H1 (cell line): ENCODE data around the gene FAT1. TPM values are rescaled to one million over a fixed set of nuclear protein-coding genes. Genes with fewer than 3 reads are reported as not detected.

Source experiments
- CTCF ChIA-PET: fragments of 300-600 bp; sonication (Branson Sonifier 250); formaldehyde crosslinking; loops from one replicate; lab custom pipeline; 2021; ENCODE audit not compliant: partially characterized antibody; lab: Charles Lee
- POLR2A ChIA-PET: fragments of 300-600 bp; sonication (Branson Sonifier 250); formaldehyde crosslinking; loops from one replicate; lab custom pipeline; 2021; ENCODE audit warnings: inconsistent platforms; ENCODE audit not compliant: partially characterized antibody; lab: Charles Lee
- DNase-seq, 2 experiments: peaks; one replicate each; pipeline versions ENCODE4 v3.0.0 to v3.0.0-alpha.2; 2010 to 2022; ENCODE audit warnings: low spot score in 2 of 2, low read depth in 1 of 2, mixed read lengths in 1 of 2
- FAIRE-seq: peaks from 2 replicates; lab custom pipeline; 2011; peaks lifted over from hg19 to GRCh38; lab: Jason Lieb, UNC
- H2AFZ ChIP-seq: 2 replicates; pipeline ENCODE4 v1.8.1; 2012; ENCODE audit warnings: low read length, inconsistent platforms
- H2AK5ac ChIP-seq: 2 replicates; pipeline ENCODE4 v1.6.1; 2013; ENCODE audit warnings: low read depth, low read length
- H2BK120ac ChIP-seq: replicated peaks from 2 replicates; pipeline ENCODE3; 2013; ENCODE audit warnings: low read depth, low read length, inconsistent platforms
- H2BK12ac ChIP-seq: 2 replicates; pipeline ENCODE4 v1.6.1; 2013; ENCODE audit warnings: low read depth, low read length
- H2BK15ac ChIP-seq: 2 replicates; pipeline ENCODE4 v1.6.1; 2013; ENCODE audit warnings: low read length
- H2BK20ac ChIP-seq: 2 replicates; pipeline ENCODE4 v1.6.1; 2013; ENCODE audit warnings: low read length
- H2BK5ac ChIP-seq: 2 replicates; pipeline ENCODE4 v1.6.1; 2013; ENCODE audit warnings: low read depth, low read length
- H3K14ac ChIP-seq: 2 replicates; pipeline ENCODE4 v1.6.1; 2013; ENCODE audit warnings: inconsistent platforms; ENCODE audit not compliant: insufficient read length
- H3K18ac ChIP-seq: 2 replicates; pipeline ENCODE4 v1.6.1; 2013; ENCODE audit warnings: low read length; ENCODE audit errors: extremely low read depth
- H3K23ac ChIP-seq: 2 replicates; pipeline ENCODE4 v1.6.1; 2013; ENCODE audit warnings: inconsistent platforms; ENCODE audit not compliant: insufficient read length
- H3K23me2 ChIP-seq: 2 replicates; pipeline ENCODE4 v1.6.1; 2013; ENCODE audit warnings: low read depth, low read length
- H3K27ac ChIP-seq: 2 replicates; pipeline ENCODE4 v1.6.1; 2011; ENCODE audit warnings: low read depth, low read length, inconsistent platforms
- H3K27me3 ChIP-seq, 4 experiments: replicated peaks in 1 of 4; 1 replicate in 1 of 4; 2 replicates in 3 of 4; pipeline versions ENCODE4 v1.6.1 to v1.8.1; 2011 to 2013; ENCODE audit warnings: low read length in 3 of 4, mild to moderate bottlenecking in 3 of 4, inconsistent platforms in 2 of 4, mixed read lengths in 2 of 4, moderate library complexity in 1 of 4; ENCODE audit not compliant: control insufficient read depth in 3 of 4, insufficient read depth in 3 of 4; ENCODE audit errors: extremely low read depth in 1 of 4
- H3K36me3 ChIP-seq, 4 experiments: 2 replicates each; pipeline versions ENCODE4 v1.6.1 to v1.8.1; 2011 to 2013; ENCODE audit warnings: mild to moderate bottlenecking in 4 of 4, low read length in 3 of 4, moderate library complexity in 2 of 4, control low read depth in 1 of 4, inconsistent platforms in 1 of 4; ENCODE audit not compliant: insufficient read depth in 4 of 4, control insufficient read depth in 2 of 4
- H3K4ac ChIP-seq: replicated peaks from 2 replicates; pipeline ENCODE3; 2013; ENCODE audit warnings: low read length, low read depth, mixed read lengths, inconsistent platforms; ENCODE audit not compliant: insufficient read length
- H3K4me1 ChIP-seq, 4 experiments: replicated peaks in 1 of 4; 1 replicate in 1 of 4; 2 replicates in 3 of 4; pipeline versions ENCODE4 v1.6.1 to v1.8.1; 2011 to 2013; ENCODE audit warnings: low read length in 3 of 4, inconsistent platforms in 2 of 4, mixed read lengths in 1 of 4; ENCODE audit not compliant: insufficient read depth in 4 of 4, control insufficient read depth in 3 of 4
- H3K4me2 ChIP-seq, 2 experiments: 2 replicates each; pipeline versions ENCODE4 v1.6.1 to v1.8.1; 2011 to 2013; ENCODE audit warnings: low read depth in 2 of 2, low read length in 2 of 2, control low read depth in 1 of 2, inconsistent platforms in 1 of 2, mild to moderate bottlenecking in 1 of 2; ENCODE audit not compliant: insufficient read depth in 1 of 2
- H3K4me3 ChIP-seq, 4 experiments: fragments of 200-600, 300-600 bp in 1 of 4; sonication (generic), shearing (Covaris generic), sonication (Bioruptor Twin) in 1 of 4; 2 replicates each; pipeline versions ENCODE4 v1.5.1 to v1.8.1; 2011 to 2016; ENCODE audit warnings: low read length in 4 of 4, low read depth in 3 of 4, control low read depth in 2 of 4, inconsistent platforms in 2 of 4, mild to moderate bottlenecking in 2 of 4, mixed read lengths in 1 of 4, moderate library complexity in 1 of 4; ENCODE audit not compliant: insufficient read depth in 2 of 4; ENCODE audit errors: extremely low read depth in 1 of 4
- H3K56ac ChIP-seq: replicated peaks from 2 replicates; pipeline ENCODE3; 2013; ENCODE audit warnings: low read depth, mild to moderate bottlenecking, mixed read lengths, low read length, inconsistent platforms; ENCODE audit not compliant: insufficient read length
- H3K79me1 ChIP-seq: 2 replicates; pipeline ENCODE4 v1.6.1; 2013; ENCODE audit warnings: low read depth, low read length, control low read depth
- H3K79me2 ChIP-seq, 2 experiments: 2 replicates each; pipeline versions ENCODE4 v1.6.1 to v1.8.1; 2012 to 2013; ENCODE audit warnings: low read length in 2 of 2, mild to moderate bottlenecking in 2 of 2, inconsistent platforms in 1 of 2; ENCODE audit not compliant: insufficient read depth in 2 of 2, control insufficient read depth in 1 of 2
- H3K9ac ChIP-seq, 4 experiments: replicated peaks in 1 of 4; 1 replicate in 1 of 4; 2 replicates in 3 of 4; pipeline versions ENCODE4 v1.6.1 to v1.8.1; 2011 to 2013; ENCODE audit warnings: low read depth in 3 of 4, low read length in 3 of 4, control low read depth in 2 of 4, mild to moderate bottlenecking in 2 of 4, moderate library complexity in 2 of 4, inconsistent platforms in 1 of 4; ENCODE audit errors: extremely low read depth in 1 of 4
- H3K9me3 ChIP-seq, 2 experiments: 2 replicates each; pipeline versions ENCODE4 v1.6.1 to v1.8.1; 2012 to 2013; ENCODE audit warnings: mild to moderate bottlenecking in 2 of 2, moderate library complexity in 2 of 2, control low read depth in 1 of 2, inconsistent platforms in 1 of 2, low read depth in 1 of 2, low read length in 1 of 2, mixed read lengths in 1 of 2; ENCODE audit not compliant: insufficient read depth in 2 of 2
- H4K20me1 ChIP-seq, 2 experiments: replicated peaks in 1 of 2; 2 replicates each; pipeline versions ENCODE3 to v1.8.1; 2011 to 2013; ENCODE audit warnings: inconsistent platforms in 2 of 2, low read length in 2 of 2, mild to moderate bottlenecking in 1 of 2; ENCODE audit not compliant: insufficient read depth in 2 of 2, control insufficient read depth in 1 of 2
- H4K5ac ChIP-seq: 2 replicates; pipeline ENCODE4 v1.6.1; 2013; ENCODE audit warnings: low read length, low read depth, mixed read lengths, inconsistent platforms; ENCODE audit not compliant: insufficient read length
- H4K8ac ChIP-seq: 2 replicates; pipeline ENCODE4 v1.8.0; 2013; ENCODE audit warnings: mild to moderate bottlenecking, moderate library complexity, low read length, inconsistent platforms; ENCODE audit not compliant: insufficient read depth; ENCODE audit errors: extremely low read depth
- H4K91ac ChIP-seq: replicated peaks from 2 replicates; pipeline ENCODE3; 2013; ENCODE audit warnings: low read length, mixed read lengths, inconsistent platforms; ENCODE audit not compliant: insufficient read length
- BACH1 ChIP-seq: IDR thresholded peaks from 2 replicates; pipeline ENCODE4 v1.6.1; 2012; ENCODE audit warnings: low read length, improper control_type of control experiment
- TCF12 ChIP-seq: IDR thresholded peaks from 2 replicates; pipeline ENCODE4 v1.6.1; 2011; ENCODE audit warnings: low read depth, mild to moderate bottlenecking, low read length
- YY1 ChIP-seq: IDR thresholded peaks from 2 replicates; pipeline ENCODE4 v1.6.1; 2011; ENCODE audit warnings: low read depth, mild to moderate bottlenecking, low read length
- WGBS, 2 experiments: shearing (Covaris generic) in 1 of 2; methylation state at CpG; one replicate each; pipeline versions ENCODE4 v1.1.6 to v1.1.7; 2013 to 2015; ENCODE audit warnings: low lambda C conversion rate in 2 of 2, mixed read lengths in 2 of 2, inconsistent platforms in 1 of 2, low coverage in 1 of 2, missing lambda C conversion rate in 1 of 2; ENCODE audit not compliant: insufficient replicate concordance in 2 of 2, insufficient coverage in 1 of 2, insufficient read length in 1 of 2; ENCODE audit errors: extremely low coverage in 1 of 2, missing lambda C conversion rate in 1 of 2; 5-methylcytosine and 5-hydroxymethylcytosine counted together
- polyA plus RNA-seq, 7 experiments: library from polyadenylated mRNA; depleted of rRNA in 3 of 7; stranded (reverse) in 5 of 7; unstranded in 2 of 7; fragments of >200 nt in 5 of 7; fragments of 200-250 nt in 2 of 7; gene quantifications; 1 replicate in 5 of 7; 2 replicates in 1 of 7; 4 replicates in 1 of 7; pipeline versions ENCODE4 v1.2.1 to v1.2.3, GENCODE V29; 2011 to 2013; ENCODE audit warnings: missing spikeins in 2 of 7, mixed read lengths in 2 of 7
- total RNA-seq: library from RNA; stranded (reverse); fragmentation: NEBNext Ultra II Directional; extraction: Animal tissue kit (Norgen Biotek cat#: 25700); gene quantifications from 2 replicates; pipeline ENCODE4 v1.2.1, GENCODE V29; 2021

FAT1 gene
- total and polyA plus RNA-seq, 2 of the 8 experiments (the other 6 are each of a cell fraction or from before 2014, with no cell fraction given) = 94.4 to 137 TPM

DNA sequence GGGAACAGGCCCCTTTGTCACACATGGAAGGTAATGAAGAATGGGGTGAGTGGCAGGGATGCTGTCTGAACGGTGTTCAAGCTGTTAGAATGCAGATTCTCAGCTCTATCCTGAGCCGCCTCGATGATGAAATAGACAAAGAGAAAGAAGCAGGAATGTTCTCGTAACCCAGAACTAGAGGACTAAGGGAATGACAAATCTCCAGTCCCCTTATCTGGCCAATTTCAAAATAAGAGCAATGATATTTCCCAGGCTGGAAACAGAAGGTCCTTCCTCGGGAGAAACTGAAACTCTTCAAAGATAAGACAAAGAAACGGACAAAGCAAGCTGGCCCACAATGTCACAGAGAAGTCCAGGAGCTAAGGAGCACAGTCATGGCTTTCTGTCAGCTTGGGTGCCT, 138.7 kb downstream of the FAT1 start:
- Histone ChIP-seq H2BK12ac (no peak overlapping the region), H3K9ac (no peak overlapping the region), H2AK5ac (no peak overlapping the region), H3K9me3 (no peaks in the 10 kb centered on the region; a peak in 1 of 4 replicates), H3K23me2 (peaks cover 2% of the 10 kb centered on the region; the same call in 1 of the 2 replicates), H3K4me3 (no peak overlapping the region), H3K56ac (no peak overlapping the region), H3K4ac (no peak overlapping the region), H2BK15ac (no peak overlapping the region), H3K18ac (no peak overlapping the region), H3K27me3 (no peaks in the 10 kb centered on the region), H3K27ac (no peak overlapping the region), H3K14ac (no peak overlapping the region), H4K8ac (no peak overlapping the region), H4K5ac (no peak overlapping the region), H3K79me1 (peaks cover 2% of the 10 kb centered on the region; the same call in 1 of the 2 replicates), H4K20me1 (no peaks in the 10 kb centered on the region), H2BK120ac (no peak overlapping the region), H3K79me2 (0 out of 4 replicates have a peak, but pooled peaks cover 0 to 5% of the 10 kb centered on the region in 2 experiments), H4K91ac (no peak overlapping the region), H3K4me2 (no peak overlapping the region), H2AFZ (no peak overlapping the region), H2BK5ac (no peak overlapping the region), H3K23ac (no peak overlapping the region), H3K36me3 (peaks cover 5 to 55% (median 17%) of the 10 kb centered on the region in 4 experiments; a peak in 6 of 8 replicates), H3K4me1 (no peaks in the 10 kb centered on the region), H2BK20ac (no peak overlapping the region)
- 92% methylated on average over 6 of the region's 6 CpGs; no CpG with 5 or more reads in 1 of the 2 experiments for WGBS, 2 experiments
- no peak for FAIRE-seq
- ChIA-PET POLR2A (no interaction called here), CTCF (interaction anchor here (0.9 to 5.2 kb wide), 4 partner anchors 29 to 893 kb away, joined by 3 to 32 read pairs (median 3); partner anchors contain the start of gene MTNR1A)
- DNase-seq = no peak
- no peak for TF ChIP-seq BACH1
- no peak for TF ChIP-seq YY1
- TF ChIP-seq TCF12 = no peak
